Measurements from ENCODE around the gene FCER1G.
A peak's percentile ranks its signal among the peaks of the same experiment; 100 is the strongest.
"Not testable (repeated sequence)": the region's sequence is repeated elsewhere in the genome, so short reads cannot be mapped to it uniquely, and the experiment has no call there.

The FCER1G gene

GRCh38 chr1:161209790-161210409 lies 5.2 kb upstream of the FCER1G start:
- peak; percentile 90 for DNase-seq

GRCh38 chr1:161214369-161214768 lies 726 bp upstream of the FCER1G start:
- no peak for DNase-seq

- DNase-seq, result peak; percentile 40
Observed at GRCh38 chr1:161216945-161217712, 2.0 kb downstream of the FCER1G start.

GRCh38 chr1:161217831-161218230 lies 2.7 kb downstream of the FCER1G start:
- no peak for DNase-seq

GRCh38 chr1:161218301-161219077 lies 3.4 kb downstream of the FCER1G start:
- no peak for DNase-seq

- DNase-seq, result no peak
Observed at GRCh38 chr1:161219078-161219892, 4.2 kb downstream of the FCER1G start.

- DNase-seq, result no peak
Observed at GRCh38 chr1:161220002-161220401, 4.9 kb downstream of the FCER1G start.

GRCh38 chr1:161222175-161223019 lies 7.3 kb downstream of the FCER1G start:
- DNase-seq, result no peak

GRCh38 chr1:161223805-161224694 lies 9.0 kb downstream of the FCER1G start:
- no peak for DNase-seq

GRCh38 chr1:161224695-161225087 lies 9.6 kb downstream of the FCER1G start:
- DNase-seq, result not testable (repeated sequence)

GRCh38 chr1:161225178-161225533 lies 10.1 kb downstream of the FCER1G start:
- no peak for DNase-seq

GRCh38 chr1:161225534-161226319 lies 10.6 kb downstream of the FCER1G start, which contains the start of gene TOMM40L:
Gene TOMM40L (plus strand): TSS chr1:161226060. CDS start chr1:161226490, 430 bp downstream.
- peak; percentile 99 for DNase-seq

GRCh38 chr1:161226320-161226711 lies 11.2 kb downstream of the FCER1G start:
- DNase-seq, result no peak

GRCh38 chr1:161226759-161227158 lies 11.7 kb downstream of the FCER1G start:
- no peak for DNase-seq

GRCh38 chr1:161227196-161227871 lies 12.2 kb downstream of the FCER1G start:
- DNase-seq, result peak; percentile 96

GRCh38 chr1:161228032-161228431 lies 12.9 kb downstream of the FCER1G start:
- no peak for DNase-seq

GRCh38 chr1:161229896-161230295 lies 14.8 kb downstream of the FCER1G start:
- no peak for DNase-seq

GRCh38 chr1:161230762-161231161 lies 15.7 kb downstream of the FCER1G start:
- DNase-seq, result no peak

GRCh38 chr1:161233102-161233501 lies 18.0 kb downstream of the FCER1G start:
- no peak for DNase-seq

Data from RPMI8226 (cell line).